Skin epidermis (tissue), 12 donors: Measurements from ENCODE around the gene CNPY3.

Experiments
- H3K27ac ChIP-seq, 21 experiments: fragments of 200-600 bp; sonication (generic) in 11 of 21; one replicate each; pipeline ENCODE4 v1.5.0; 2020; ENCODE audit warnings: mild to moderate bottlenecking in 3 of 21, inconsistent platforms in 2 of 21, moderate library complexity in 2 of 21
- H3K4me3 ChIP-seq, 7 experiments: fragments of 200-600 bp; sonication (generic) in 2 of 7; one replicate each; pipeline ENCODE4 v1.5.0; 2020; ENCODE audit warnings: inconsistent platforms in 2 of 7, mild to moderate bottlenecking in 2 of 7, moderate library complexity in 1 of 7

CNPY3 gene

GRCh38 chr6:42973926-42974325 lies 44.6 kb downstream of the CNPY3 start:
- no peak overlapping the region for H3K27ac ChIP-seq

GRCh38 chr6:42974919-42975505 lies 45.7 kb downstream of the CNPY3 start:
- Histone ChIP-seq H3K27ac (peak overlapping the region in 1 of 21 experiments; percentile 11), H3K4me3 (no peak overlapping the region)

More at GRCh38 chr6:42973926-42974325, 44.6 kb downstream of the CNPY3 start:
- no peak overlapping the region for H3K4me3 ChIP-seq

DNA sequence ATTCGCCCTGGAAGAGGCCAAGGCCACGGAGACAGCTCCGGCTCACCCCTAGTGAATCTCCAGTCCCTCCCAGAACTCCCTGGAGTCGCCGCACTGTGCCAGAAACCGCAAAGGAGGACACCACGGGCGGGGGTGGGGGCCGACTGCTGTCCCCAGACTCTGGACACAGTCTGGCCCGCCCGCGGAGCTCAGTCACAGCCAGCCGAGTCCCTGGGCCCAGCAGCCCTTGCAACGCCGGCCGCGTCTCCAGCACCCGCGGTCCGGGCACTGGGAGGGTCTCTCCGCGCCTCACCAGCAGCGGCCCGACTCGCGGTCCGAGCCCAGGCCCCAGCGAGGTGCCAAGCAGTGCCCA lies 49.2 kb downstream of the CNPY3 start:
- H3K27ac ChIP-seq: peak overlapping the region; percentile 68 to 99 (median 93)
- H3K4me3 ChIP-seq: peak overlapping the region; percentile 91 to 99 (median 96)

DNA sequence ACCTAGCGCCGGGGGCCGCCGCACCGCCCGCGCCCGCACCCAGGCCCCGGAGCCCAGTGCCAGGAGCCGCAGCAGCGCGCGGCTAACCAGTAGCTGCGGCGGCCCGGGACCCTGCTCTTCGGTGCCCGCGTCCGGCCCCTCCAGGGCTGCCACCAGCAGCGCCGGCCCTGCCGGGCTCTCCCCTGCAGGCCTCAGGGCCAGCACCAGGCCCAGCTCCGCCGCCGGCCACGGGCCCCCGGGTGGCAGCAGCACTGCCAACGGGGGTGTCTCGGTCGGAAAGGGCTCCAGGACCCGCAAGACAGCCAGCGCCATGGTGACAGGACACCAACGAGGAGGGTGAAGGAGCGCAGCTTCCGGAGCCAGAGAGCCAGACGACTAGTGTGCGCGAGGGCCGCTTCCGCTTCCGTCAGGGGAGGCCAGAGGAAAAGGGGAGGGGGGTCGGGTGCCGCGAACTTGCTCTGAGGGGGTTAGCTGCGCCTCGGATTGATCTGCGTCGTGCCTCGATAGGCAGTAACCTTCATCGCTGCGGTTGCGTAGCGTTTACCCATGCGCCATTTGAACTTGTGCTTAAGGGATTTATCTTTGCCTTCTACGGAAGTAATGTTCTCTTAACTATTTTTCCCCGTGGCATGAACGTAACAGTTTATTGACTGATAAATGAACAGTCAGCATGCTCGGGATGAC lies 49.7 kb downstream of the CNPY3 start, which contains the start of gene PEX6:
Gene PEX6 (minus strand): TSS at position 343 of the 684 bp plus-strand sequence. CDS start 31 bp downstream, at position 312.
- H3K27ac ChIP-seq: peak within 1 kb of the TSS; percentile 68 to 99 (median 93)
- peak within 1 kb of the TSS; percentile 91 to 99 (median 96) for H3K4me3 ChIP-seq

DNA sequence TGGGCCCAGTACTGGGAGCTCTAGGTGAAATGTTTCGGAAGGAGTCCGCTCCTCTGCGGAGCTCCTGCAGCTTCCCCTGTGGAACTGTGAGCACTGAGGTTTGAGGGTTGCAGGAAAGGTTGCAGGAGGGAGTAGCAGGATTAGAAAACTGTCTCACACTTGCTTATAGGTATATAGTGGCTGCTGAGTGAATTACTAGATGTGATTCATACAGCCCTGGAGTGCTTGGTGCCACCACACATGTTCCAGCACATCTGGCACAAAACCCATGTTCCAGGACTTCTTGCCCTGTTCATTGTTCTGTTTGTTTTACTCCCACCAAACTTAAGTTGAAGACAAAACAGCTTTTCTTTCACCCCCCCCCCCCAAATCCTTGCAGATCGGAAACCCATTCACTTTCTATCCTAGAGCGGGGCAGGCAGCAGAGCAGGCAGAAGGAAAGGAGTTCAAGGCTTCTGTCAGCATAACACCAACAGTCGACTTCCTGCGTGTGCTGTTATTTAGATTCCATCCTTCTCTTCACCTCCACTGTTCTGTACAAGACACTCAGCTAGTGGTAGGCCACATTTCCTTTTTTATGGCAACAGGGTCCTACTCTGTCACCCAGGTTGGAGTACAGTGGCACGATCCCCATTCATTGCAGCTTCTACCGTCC lies 50.4 kb downstream of the CNPY3 start:
- H3K27ac ChIP-seq: peak overlapping the region in 20 of 21 experiments; percentile 89 to 99 (median 93)
- H3K4me3 ChIP-seq: peak overlapping the region; percentile 91 to 99 (median 96)

- Histone ChIP-seq H3K4me3 (no peak overlapping the region), H3K27ac (no peak overlapping the region)
These were observed 52.6 kb downstream of the CNPY3 start for GRCh38 chr6:42981836-42982235.

DNA sequence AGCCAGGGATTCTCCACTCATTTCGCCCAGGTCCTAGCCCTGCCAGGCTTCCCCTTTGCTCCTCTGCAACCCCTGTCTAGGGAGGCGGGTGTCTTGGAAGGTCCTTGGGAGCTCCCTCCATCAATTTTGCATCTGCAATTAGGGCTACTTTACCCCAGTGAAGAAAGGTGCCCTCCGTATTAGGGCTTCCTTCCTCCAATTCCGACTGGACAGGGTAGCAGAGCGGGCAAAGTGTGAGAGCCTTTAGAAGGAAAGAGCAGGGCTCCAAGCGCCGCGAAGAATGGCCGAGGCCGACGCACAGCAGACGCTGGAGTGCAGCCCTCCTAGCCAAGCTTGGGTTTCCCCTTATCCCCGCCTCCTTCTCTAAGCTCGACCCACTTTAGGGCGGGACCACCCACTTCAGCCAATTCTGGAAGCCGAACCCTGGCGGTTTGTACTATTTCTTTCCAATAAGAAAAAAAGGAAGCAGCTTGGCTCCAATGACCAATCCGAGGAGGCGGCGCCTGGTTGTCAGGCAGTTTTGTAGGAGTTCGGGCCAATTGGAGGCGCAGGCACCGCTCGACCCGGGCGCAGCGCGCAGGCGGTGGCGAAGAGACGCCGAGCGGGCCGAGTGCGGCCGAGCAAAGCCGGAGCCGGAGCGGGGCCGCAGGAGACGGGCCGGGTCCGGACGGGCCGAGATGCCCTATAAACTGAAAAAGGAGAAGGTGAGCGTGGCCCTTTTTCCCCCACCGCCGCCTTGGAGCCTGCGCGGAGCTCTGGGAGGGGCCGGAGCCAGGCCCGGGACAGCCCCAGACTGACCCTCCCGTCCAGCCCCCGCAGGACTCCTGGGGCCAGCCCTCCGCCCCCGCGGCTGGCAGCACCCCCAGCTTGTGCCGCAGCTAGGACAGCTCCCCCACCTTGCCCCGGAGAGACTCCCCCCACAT lies 55.0 kb downstream of the CNPY3 start, which contains the start of gene PPP2R5D:
Gene PPP2R5D (plus strand): TSS at position 570 of the 923 bp plus-strand sequence. CDS start 108 bp downstream, at position 678.
- Histone ChIP-seq H3K27ac (peak within 1 kb of the TSS; percentile 71 to 97 (median 89)), H3K4me3 (peak within 1 kb of the TSS; percentile 59 to 92 (median 75))

DNA sequence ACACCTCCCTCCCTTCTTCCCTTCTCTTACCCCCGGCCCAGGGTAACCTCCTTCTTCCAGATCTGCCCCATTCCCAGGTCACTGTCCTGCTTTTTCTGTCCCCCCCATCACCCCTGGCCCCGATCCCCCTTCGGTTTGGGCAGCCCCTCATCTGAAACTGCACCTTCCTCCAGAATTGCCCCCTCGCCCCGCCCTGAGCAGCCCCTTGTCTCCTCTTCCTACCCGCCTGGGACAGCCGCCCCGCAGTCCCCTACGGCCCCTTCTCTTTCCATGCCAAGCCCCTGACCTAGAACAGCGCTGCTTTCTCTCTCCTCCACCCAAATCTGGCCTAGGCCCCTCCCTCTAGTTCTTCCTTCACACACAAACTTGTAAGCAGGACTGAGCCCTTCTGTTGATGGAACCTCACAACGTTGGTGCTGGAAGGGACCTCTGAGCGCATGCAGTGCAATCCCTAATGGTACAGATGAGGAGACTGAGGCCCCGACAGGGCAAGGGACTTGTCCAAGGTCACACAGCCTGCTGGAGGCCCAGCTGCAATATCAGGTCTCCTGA lies 55.7 kb downstream of the CNPY3 start:
- Histone ChIP-seq H3K27ac (peak overlapping the region in 20 of 21 experiments; percentile 71 to 97 (median 89)), H3K4me3 (peak overlapping the region; percentile 59 to 92 (median 75))

- peak overlapping the region in 1 of 21 experiments; percentile 31 for H3K27ac ChIP-seq
- H3K4me3 ChIP-seq: no peak overlapping the region
These were observed 58.5 kb downstream of the CNPY3 start for GRCh38 chr6:42987533-42988451.

DNA sequence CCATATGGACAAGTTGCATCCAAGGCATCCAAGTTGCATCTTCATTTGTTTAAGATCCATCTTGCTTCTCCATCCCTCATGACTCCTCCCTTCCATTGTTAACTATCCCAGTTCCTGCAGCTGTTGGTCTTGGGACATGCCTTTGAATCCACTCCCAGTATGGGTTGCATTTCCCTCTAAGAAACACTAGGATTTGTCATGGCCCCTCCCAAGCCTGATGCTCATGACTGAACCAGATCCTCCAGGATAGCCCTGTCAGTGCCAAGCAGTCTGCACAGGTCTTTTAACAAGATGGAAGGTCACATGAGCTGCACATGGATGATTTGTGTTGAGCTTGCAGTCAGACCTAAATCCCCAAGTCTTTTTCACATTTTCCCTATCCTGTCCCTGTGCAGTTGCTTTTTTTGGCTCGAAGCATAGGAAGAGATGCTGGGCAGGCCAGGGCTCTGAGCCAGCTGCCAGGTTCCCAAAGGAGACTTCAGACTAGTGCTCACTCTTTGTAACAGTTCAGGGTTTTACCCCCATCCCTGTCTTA lies 59.3 kb downstream of the CNPY3 start:
- no peak overlapping the region for H3K4me3 ChIP-seq
- no peak overlapping the region for H3K27ac ChIP-seq
